ENCODE data around the gene SPRED3. TPM values are rescaled to one million over a fixed set of nuclear protein-coding genes. Genes with fewer than 3 reads are reported as not detected.

SPRED3 gene
- total RNA-seq, 1 experiment from 2014 or later = 1.7 TPM

- in situ Hi-C loops (cut with HindIII; ENCODE audit: low pct_unique_long_range_greater_than_20kb, low sequenced_read_pairs) = no loop called here
- no peak for DNase-seq (ENCODE audit: low read depth)
These were observed 21.5 kb upstream of the SPRED3 start for GRCh38 chr19:38367041-38367440.

- in situ Hi-C loops (cut with HindIII; ENCODE audit: low pct_unique_long_range_greater_than_20kb, low sequenced_read_pairs) = no loop called here
- no peak for DNase-seq (ENCODE audit: low read depth)
These were observed 18.9 kb upstream of the SPRED3 start for GRCh38 chr19:38369584-38369983.

GRCh38 chr19:38370299-38370698 lies 18.2 kb upstream of the SPRED3 start:
- in situ Hi-C loops (cut with HindIII; ENCODE audit: low pct_unique_long_range_greater_than_20kb, low sequenced_read_pairs) = no loop called here
- no peak for DNase-seq (ENCODE audit: low read depth)

GRCh38 chr19:38371081-38371480 lies 17.4 kb upstream of the SPRED3 start:
- in situ Hi-C loops (cut with HindIII; ENCODE audit: low pct_unique_long_range_greater_than_20kb, low sequenced_read_pairs) = no loop called here
- no peak for DNase-seq (ENCODE audit: low read depth)

GRCh38 chr19:38373907-38374331 lies 14.6 kb upstream of the SPRED3 start:
- no peak for DNase-seq (ENCODE audit: low read depth)
- in situ Hi-C loops (cut with HindIII; ENCODE audit: low pct_unique_long_range_greater_than_20kb, low sequenced_read_pairs) = no loop called here

- DNase-seq (ENCODE audit: low read depth) = peak; percentile 99
- in situ Hi-C loops (cut with HindIII; ENCODE audit: low pct_unique_long_range_greater_than_20kb, low sequenced_read_pairs) = no loop called here
These were observed 14.0 kb upstream of the SPRED3 start, which contains the start of gene PSMD8 for GRCh38 chr19:38374332-38375097. Gene PSMD8 (plus strand): TSS chr19:38374571. CDS start chr19:38374602, 31 bp downstream.

- in situ Hi-C loops (cut with HindIII; ENCODE audit: low pct_unique_long_range_greater_than_20kb, low sequenced_read_pairs) = no loop called here
- DNase-seq (ENCODE audit: low read depth) = no peak
These were observed 13.4 kb upstream of the SPRED3 start for GRCh38 chr19:38375098-38375493.

- DNase-seq (ENCODE audit: low read depth) = no peak
- in situ Hi-C loops (cut with HindIII; ENCODE audit: low pct_unique_long_range_greater_than_20kb, low sequenced_read_pairs) = no loop called here
These were observed 12.7 kb upstream of the SPRED3 start for GRCh38 chr19:38375748-38376147.

GRCh38 chr19:38376576-38376975 lies 11.9 kb upstream of the SPRED3 start:
- DNase-seq (ENCODE audit: low read depth) = no peak
- in situ Hi-C loops (cut with HindIII; ENCODE audit: low pct_unique_long_range_greater_than_20kb, low sequenced_read_pairs) = no loop called here

GRCh38 chr19:38377052-38377451 lies 11.4 kb upstream of the SPRED3 start:
- in situ Hi-C loops (cut with HindIII; ENCODE audit: low pct_unique_long_range_greater_than_20kb, low sequenced_read_pairs) = no loop called here
- DNase-seq (ENCODE audit: low read depth) = no peak

GRCh38 chr19:38378866-38379265 lies 9.6 kb upstream of the SPRED3 start:
- DNase-seq (ENCODE audit: low read depth) = no peak
- in situ Hi-C loops (cut with HindIII; ENCODE audit: low pct_unique_long_range_greater_than_20kb, low sequenced_read_pairs) = no loop called here

- DNase-seq (ENCODE audit: low read depth) = no peak
- in situ Hi-C loops (cut with HindIII; ENCODE audit: low pct_unique_long_range_greater_than_20kb, low sequenced_read_pairs) = no loop called here
These were observed 7.4 kb upstream of the SPRED3 start for GRCh38 chr19:38381138-38381537.

GRCh38 chr19:38383184-38383583 lies 5.3 kb upstream of the SPRED3 start:
- in situ Hi-C loops (cut with HindIII; ENCODE audit: low pct_unique_long_range_greater_than_20kb, low sequenced_read_pairs) = no loop called here

GRCh38 chr19:38383743-38384142 lies 4.8 kb upstream of the SPRED3 start:
- in situ Hi-C loops (cut with HindIII; ENCODE audit: low pct_unique_long_range_greater_than_20kb, low sequenced_read_pairs) = no loop called here

More at GRCh38 chr19:38383184-38383583, 5.3 kb upstream of the SPRED3 start:
- no peak for DNase-seq (ENCODE audit: low read depth)

GRCh38 chr19:38384209-38385027 lies 4.1 kb upstream of the SPRED3 start:
- no peak for DNase-seq (ENCODE audit: low read depth)
- in situ Hi-C loops (cut with HindIII; ENCODE audit: low pct_unique_long_range_greater_than_20kb, low sequenced_read_pairs) = no loop called here

More at GRCh38 chr19:38383743-38384142, 4.8 kb upstream of the SPRED3 start:
- DNase-seq (ENCODE audit: low read depth) = no peak

GRCh38 chr19:38385057-38385803 lies 3.3 kb upstream of the SPRED3 start:
- in situ Hi-C loops (cut with HindIII; ENCODE audit: low pct_unique_long_range_greater_than_20kb, low sequenced_read_pairs) = no loop called here
- DNase-seq (ENCODE audit: low read depth) = no peak

GRCh38 chr19:38385804-38386257 lies 2.7 kb upstream of the SPRED3 start:
- in situ Hi-C loops (cut with HindIII; ENCODE audit: low pct_unique_long_range_greater_than_20kb, low sequenced_read_pairs) = no loop called here

GRCh38 chr19:38386300-38386970 lies 2.1 kb upstream of the SPRED3 start:
- no peak for DNase-seq (ENCODE audit: low read depth)
- in situ Hi-C loops (cut with HindIII; ENCODE audit: low pct_unique_long_range_greater_than_20kb, low sequenced_read_pairs) = no loop called here

More at GRCh38 chr19:38385804-38386257, 2.7 kb upstream of the SPRED3 start:
- no peak for DNase-seq (ENCODE audit: low read depth)
